HepG2 (cell line): ENCODE data around the gene FAM228B. TPM values are rescaled to one million over a fixed set of nuclear protein-coding genes. Genes with fewer than 3 reads are reported as not detected.

ENCODE experiments used
- ELF1 ChIP-seq: sonication (generic); formaldehyde crosslinking; IDR thresholded peaks from 2 replicates; pipeline ENCODE4 v1.4.0; 2020; ENCODE audit warnings: missing genetic modification reagents
- KDM2A ChIP-seq: sonication (generic); formaldehyde crosslinking; IDR thresholded peaks from 2 replicates; pipeline ENCODE4 v1.4.0; 2020; ENCODE audit warnings: low read depth, missing genetic modification reagents, borderline replicate concordance
- LCORL ChIP-seq, 2 experiments: fragments of 450-650 bp in 1 of 2; sonication (generic) in 1 of 2; formaldehyde crosslinking in 1 of 2; IDR thresholded peaks; 2 replicates each; pipeline versions ENCODE4 v1.5.0 to v1.6.1; 2017 to 2020; ENCODE audit warnings: antibody characterized with exemption in 1 of 2, missing genetic modification reagents in 1 of 2
- PHB2 ChIP-seq: fragments of 450-650 bp; IDR thresholded peaks from 2 replicates; pipeline ENCODE4 v1.6.1; 2018; ENCODE audit not compliant: partially characterized antibody
- REPIN1 ChIP-seq: sonication (generic); formaldehyde crosslinking; IDR thresholded peaks from 2 replicates; pipeline ENCODE4 v1.8.0; 2022; ENCODE audit warnings: missing genetic modification reagents, low read depth, mild to moderate bottlenecking, borderline replicate concordance
- SOX5 ChIP-seq: IDR thresholded peaks from 2 replicates; pipeline ENCODE4 v1.6.1; 2016; ENCODE audit warnings: borderline replicate concordance
- SYNCRIP ChIP-seq: fragments of 200-400 bp; formaldehyde crosslinking; IDR thresholded peaks from 2 replicates; pipeline ENCODE4 v1.6.1; 2018; ENCODE audit warnings: mild to moderate bottlenecking, low read depth, low read length; ENCODE audit not compliant: insufficient read depth
- TBX2 ChIP-seq: sonication (generic); formaldehyde crosslinking; IDR thresholded peaks from 2 replicates; pipeline ENCODE4 v1.5.0; 2020; ENCODE audit warnings: missing genetic modification reagents, mild to moderate bottlenecking, borderline replicate concordance
- ZFP1 ChIP-seq: IDR thresholded peaks from 2 replicates; pipeline ENCODE4 v1.6.1; 2016
- ZKSCAN5 ChIP-seq: sonication (generic); formaldehyde crosslinking; IDR thresholded peaks from 2 replicates; pipeline ENCODE4 v1.5.1; 2020; ENCODE audit warnings: mild to moderate bottlenecking, missing genetic modification reagents
- ZNF17 ChIP-seq: sonication (generic); formaldehyde crosslinking; IDR thresholded peaks from 2 replicates; pipeline ENCODE4 v1.5.0; 2020; ENCODE audit warnings: mild to moderate bottlenecking, missing genetic modification reagents
- ZNF224 ChIP-seq: sonication (generic); formaldehyde crosslinking; IDR thresholded peaks from 2 replicates; pipeline ENCODE4 v1.5.0; 2020; ENCODE audit warnings: mild to moderate bottlenecking, missing genetic modification reagents
- ZNF468 ChIP-seq: sonication (generic); formaldehyde crosslinking; IDR thresholded peaks from 2 replicates; pipeline ENCODE4 v1.8.0; 2022; ENCODE audit warnings: mild to moderate bottlenecking, moderate library complexity, missing genetic modification reagents
- ZNF550 ChIP-seq: sonication (generic); formaldehyde crosslinking; IDR thresholded peaks from 2 replicates; pipeline ENCODE4 v1.4.0; 2020; ENCODE audit warnings: mild to moderate bottlenecking, missing genetic modification reagents, borderline replicate concordance
- ZNF607 ChIP-seq: sonication (generic); formaldehyde crosslinking; IDR thresholded peaks from 2 replicates; pipeline ENCODE4 v1.5.1; 2020; ENCODE audit warnings: missing genetic modification reagents, mild to moderate bottlenecking, borderline replicate concordance
- ZSCAN21 ChIP-seq: sonication (generic); formaldehyde crosslinking; IDR thresholded peaks from 2 replicates; pipeline ENCODE4 v1.8.0; 2022; ENCODE audit warnings: mild to moderate bottlenecking, missing genetic modification reagents, moderate library complexity, borderline replicate concordance
- polyA plus RNA-seq, 8 experiments: library from polyadenylated mRNA; depleted of rRNA in 3 of 8; stranded (reverse) in 7 of 8; unstranded in 1 of 8; fragments of >200 nt; fragmentation: Illumina TruSeq in 4 of 8; extraction: Trizol in 4 of 8; gene quantifications; 2 replicates each; pipeline versions ENCODE4 v1.2.1 to v1.2.3, GENCODE V29; 2011 to 2016; ENCODE audit warnings: low read depth in 4 of 8, missing spikeins in 1 of 8, mixed read lengths in 1 of 8; ENCODE audit not compliant: insufficient read depth in 1 of 8
- total RNA-seq, 5 experiments: library from RNA; depleted of rRNA; stranded (reverse); fragments of >200 nt; fragmentation: Illumina TruSeq; extraction: Trizol; gene quantifications; 2 replicates each; pipeline ENCODE4 v1.2.3, GENCODE V29; 2016; ENCODE audit warnings: low read depth in 1 of 5
- TF ChIP-seq, protein P1 (sequence below): IDR thresholded peaks from 2 replicates; pipeline ENCODE4 v1.6.1; 2016
- TF ChIP-seq, protein P2 (sequence below), 2 experiments: sonication (generic) in 1 of 2; formaldehyde crosslinking in 1 of 2; IDR thresholded peaks; 2 replicates each; pipeline versions ENCODE4 v1.4.0 to v1.6.1; 2016 to 2020; ENCODE audit warnings: borderline replicate concordance in 1 of 2, low read depth in 1 of 2, mild to moderate bottlenecking in 1 of 2, missing genetic modification reagents in 1 of 2
- TF ChIP-seq, protein P3 (sequence below): IDR thresholded peaks from 2 replicates; pipeline ENCODE4 v1.6.1; 2016; ENCODE audit warnings: missing compliant biosample characterization, missing genetic modification reagents, borderline replicate concordance

The FAM228B gene
- total and polyA plus RNA-seq, 2 of the 13 experiments (the other 11 are each of a cell fraction or from before 2014, with no cell fraction given) = 0.79 to 1.1 TPM

DNA sequence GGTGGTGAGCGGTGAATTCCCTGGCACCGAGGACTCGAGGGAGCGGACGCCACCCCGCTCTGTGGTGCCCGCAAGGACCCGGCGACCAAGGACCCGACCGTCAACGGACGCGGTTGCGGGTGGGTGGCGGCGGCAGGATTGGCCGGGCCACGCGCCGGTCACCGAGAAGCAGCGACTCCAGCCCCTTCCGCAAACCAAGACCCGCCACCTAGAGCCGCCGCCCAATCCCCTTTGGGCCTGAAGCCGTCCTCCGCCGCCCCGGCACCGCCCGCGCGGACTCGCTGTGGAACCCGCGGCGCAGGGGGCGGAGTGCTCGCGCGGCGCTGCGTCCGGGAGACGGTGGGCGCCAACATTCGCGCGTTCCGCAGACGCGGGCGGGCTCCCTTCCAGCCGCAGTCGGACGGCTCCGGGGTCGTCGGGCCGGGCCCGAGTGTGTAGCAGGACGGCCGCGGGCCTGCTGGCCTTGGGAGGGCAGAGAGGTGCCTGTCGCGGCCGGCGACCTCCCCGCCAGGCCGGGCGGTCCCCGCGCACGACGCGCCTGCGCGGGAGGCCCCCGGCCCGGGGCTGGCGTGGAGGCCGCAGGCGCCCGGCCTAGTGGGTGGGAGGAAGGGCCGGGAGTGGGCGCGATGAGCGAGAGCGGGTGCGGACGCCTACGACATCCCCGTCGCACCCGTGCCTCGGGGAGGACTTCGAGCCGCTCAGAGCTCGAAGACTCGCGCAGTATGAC, at the start of gene FAM228B, which contains the start of gene PFN4 (continued):
- no peak for TF ChIP-seq SYNCRIP
- peak; percentile 39 for TF ChIP-seq KDM2A (CRISPR knock-in tag)
- TF ChIP-seq ZFP1 (CRISPR knock-in tag) = no peak
- TF ChIP-seq, protein P1, sequence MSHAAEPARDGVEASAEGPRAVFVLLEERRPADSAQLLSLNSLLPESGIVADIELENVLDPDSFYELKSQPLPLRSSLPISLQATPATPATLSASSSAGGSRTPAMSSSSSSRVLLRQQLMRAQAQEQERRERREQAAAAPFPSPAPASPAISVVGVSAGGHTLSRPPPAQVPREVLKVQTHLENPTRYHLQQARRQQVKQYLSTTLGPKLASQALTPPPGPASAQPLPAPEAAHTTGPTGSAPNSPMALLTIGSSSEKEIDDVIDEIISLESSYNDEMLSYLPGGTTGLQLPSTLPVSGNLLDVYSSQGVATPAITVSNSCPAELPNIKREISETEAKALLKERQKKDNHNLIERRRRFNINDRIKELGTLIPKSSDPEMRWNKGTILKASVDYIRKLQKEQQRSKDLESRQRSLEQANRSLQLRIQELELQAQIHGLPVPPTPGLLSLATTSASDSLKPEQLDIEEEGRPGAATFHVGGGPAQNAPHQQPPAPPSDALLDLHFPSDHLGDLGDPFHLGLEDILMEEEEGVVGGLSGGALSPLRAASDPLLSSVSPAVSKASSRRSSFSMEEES = peak; percentile 33; the same call in 1 of the 2 replicates
- TF ChIP-seq PHB2 = no peak
- peak; percentile 77; the same call in 1 of the 2 replicates for TF ChIP-seq ZNF607 (CRISPR knock-in tag)
- peak; percentile 42; the same call in 1 of the 2 replicates for TF ChIP-seq ZNF224
- TF ChIP-seq ZNF550 = 0 out of 2 replicates have a peak, but pooled peaks have one; percentile 53
- TF ChIP-seq, protein P2, sequence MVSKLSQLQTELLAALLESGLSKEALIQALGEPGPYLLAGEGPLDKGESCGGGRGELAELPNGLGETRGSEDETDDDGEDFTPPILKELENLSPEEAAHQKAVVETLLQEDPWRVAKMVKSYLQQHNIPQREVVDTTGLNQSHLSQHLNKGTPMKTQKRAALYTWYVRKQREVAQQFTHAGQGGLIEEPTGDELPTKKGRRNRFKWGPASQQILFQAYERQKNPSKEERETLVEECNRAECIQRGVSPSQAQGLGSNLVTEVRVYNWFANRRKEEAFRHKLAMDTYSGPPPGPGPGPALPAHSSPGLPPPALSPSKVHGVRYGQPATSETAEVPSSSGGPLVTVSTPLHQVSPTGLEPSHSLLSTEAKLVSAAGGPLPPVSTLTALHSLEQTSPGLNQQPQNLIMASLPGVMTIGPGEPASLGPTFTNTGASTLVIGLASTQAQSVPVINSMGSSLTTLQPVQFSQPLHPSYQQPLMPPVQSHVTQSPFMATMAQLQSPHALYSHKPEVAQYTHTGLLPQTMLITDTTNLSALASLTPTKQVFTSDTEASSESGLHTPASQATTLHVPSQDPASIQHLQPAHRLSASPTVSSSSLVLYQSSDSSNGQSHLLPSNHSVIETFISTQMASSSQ (IDR thresholded peaks at IDR 0.05; ENCODE audit: low read depth) = no peak
- TF ChIP-seq, protein P2 (CRISPR knock-in tag; IDR thresholded peaks at IDR 0.05; ENCODE audit: borderline replicate concordance) = peak; percentile 74; the same call in 1 of the 2 replicates
- TF ChIP-seq, protein P3, sequence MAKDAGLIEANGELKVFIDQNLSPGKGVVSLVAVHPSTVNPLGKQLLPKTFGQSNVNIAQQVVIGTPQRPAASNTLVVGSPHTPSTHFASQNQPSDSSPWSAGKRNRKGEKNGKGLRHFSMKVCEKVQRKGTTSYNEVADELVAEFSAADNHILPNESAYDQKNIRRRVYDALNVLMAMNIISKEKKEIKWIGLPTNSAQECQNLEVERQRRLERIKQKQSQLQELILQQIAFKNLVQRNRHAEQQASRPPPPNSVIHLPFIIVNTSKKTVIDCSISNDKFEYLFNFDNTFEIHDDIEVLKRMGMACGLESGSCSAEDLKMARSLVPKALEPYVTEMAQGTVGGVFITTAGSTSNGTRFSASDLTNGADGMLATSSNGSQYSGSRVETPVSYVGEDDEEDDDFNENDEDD = peak; percentile 81
- 0 out of 2 replicates have a peak, but pooled peaks have one; percentile 66 for TF ChIP-seq ZNF468 (CRISPR knock-in tag)
- TF ChIP-seq ZNF17 (CRISPR knock-in tag) = no peak
- TF ChIP-seq SOX5 = no peak
- TF ChIP-seq ELF1 (CRISPR knock-in tag) = no peak; the same call in 1 of the 2 replicates
- no peak for TF ChIP-seq LCORL (IDR thresholded peaks at IDR 0.05)
- TF ChIP-seq LCORL (CRISPR knock-in tag; IDR thresholded peaks at IDR 0.05) = peak; percentile 63; the same call in 1 of the 2 replicates
- TF ChIP-seq ZKSCAN5 (CRISPR knock-in tag) = no peak
- peak; percentile 80; the same call in 1 of the 2 replicates for TF ChIP-seq REPIN1 (CRISPR knock-in tag)
- peak; percentile 74 for TF ChIP-seq TBX2
- peak; percentile 89 for TF ChIP-seq ZSCAN21
